ENCODE measurements around the gene TBC1D14. TPM values are rescaled to one million over a fixed set of nuclear protein-coding genes. Genes with fewer than 3 reads are reported as not detected.

The TBC1D14 gene
- total RNA-seq, 2 experiments from 2014 or later: 38.4 to 44.1 TPM

- Histone ChIP-seq H3K79me2 (ENCODE audit: insufficient read depth, low read depth, low read length) (peaks cover 39% of the 10 kb centered on the region), H3K4me1 (ENCODE audit: insufficient read depth, low read length, poor library complexity, severe bottlenecking) (peaks cover 21% of the 10 kb centered on the region), H3K9me2 (ENCODE audit: insufficient read depth, low read length) (no peaks in the 10 kb centered on the region), H3K4me2 (ENCODE audit: low read length) (no peak overlapping the region), H3K27ac (ENCODE audit: low read depth, low read length, poor library complexity, severe bottlenecking) (no peak overlapping the region), H3K9me3 (ENCODE audit: low read length) (no peaks in the 10 kb centered on the region), H2AFZ (ENCODE audit: low read length) (no peak overlapping the region), H3K36me3 (ENCODE audit: insufficient read depth, low read length) (peaks cover 76% of the 10 kb centered on the region), H4K20me1 (ENCODE audit: insufficient read depth, low read length) (peaks cover 17% of the 10 kb centered on the region), H3K4me3 (ENCODE audit: low read depth, low read length, poor library complexity, severe bottlenecking) (no peak overlapping the region)
- BruUV-seq (replicated peaks): no TSS peak
- no peak for DNase-seq (ENCODE audit: low spot score)
- CTCF ChIA-PET (ENCODE audit: unreplicated experiment): no interaction called here
- POLR2A ChIA-PET: interaction anchor here (1.9 kb wide), 1 partner anchor 17 kb away, joined by 7 read pairs; no protein-coding TSS in a partner anchor
- TF ChIP-seq, protein P1, sequence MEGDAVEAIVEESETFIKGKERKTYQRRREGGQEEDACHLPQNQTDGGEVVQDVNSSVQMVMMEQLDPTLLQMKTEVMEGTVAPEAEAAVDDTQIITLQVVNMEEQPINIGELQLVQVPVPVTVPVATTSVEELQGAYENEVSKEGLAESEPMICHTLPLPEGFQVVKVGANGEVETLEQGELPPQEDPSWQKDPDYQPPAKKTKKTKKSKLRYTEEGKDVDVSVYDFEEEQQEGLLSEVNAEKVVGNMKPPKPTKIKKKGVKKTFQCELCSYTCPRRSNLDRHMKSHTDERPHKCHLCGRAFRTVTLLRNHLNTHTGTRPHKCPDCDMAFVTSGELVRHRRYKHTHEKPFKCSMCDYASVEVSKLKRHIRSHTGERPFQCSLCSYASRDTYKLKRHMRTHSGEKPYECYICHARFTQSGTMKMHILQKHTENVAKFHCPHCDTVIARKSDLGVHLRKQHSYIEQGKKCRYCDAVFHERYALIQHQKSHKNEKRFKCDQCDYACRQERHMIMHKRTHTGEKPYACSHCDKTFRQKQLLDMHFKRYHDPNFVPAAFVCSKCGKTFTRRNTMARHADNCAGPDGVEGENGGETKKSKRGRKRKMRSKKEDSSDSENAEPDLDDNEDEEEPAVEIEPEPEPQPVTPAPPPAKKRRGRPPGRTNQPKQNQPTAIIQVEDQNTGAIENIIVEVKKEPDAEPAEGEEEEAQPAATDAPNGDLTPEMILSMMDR (conservative IDR thresholded peaks at IDR 0.05; ENCODE audit: low read length): no peak
- TF ChIP-seq EZH2phosphoT487 (IDR thresholded peaks at IDR 0.05; ENCODE audit: borderline replicate concordance, low read depth, low read length): no peak
- intact Hi-C loops (cut with micrococcal nuclease; ENCODE audit: unreplicated experiment): no loop called here
Measured at GRCh38 chr4:7063362-7063761, 153.7 kb downstream of the TBC1D14 start.

DNA sequence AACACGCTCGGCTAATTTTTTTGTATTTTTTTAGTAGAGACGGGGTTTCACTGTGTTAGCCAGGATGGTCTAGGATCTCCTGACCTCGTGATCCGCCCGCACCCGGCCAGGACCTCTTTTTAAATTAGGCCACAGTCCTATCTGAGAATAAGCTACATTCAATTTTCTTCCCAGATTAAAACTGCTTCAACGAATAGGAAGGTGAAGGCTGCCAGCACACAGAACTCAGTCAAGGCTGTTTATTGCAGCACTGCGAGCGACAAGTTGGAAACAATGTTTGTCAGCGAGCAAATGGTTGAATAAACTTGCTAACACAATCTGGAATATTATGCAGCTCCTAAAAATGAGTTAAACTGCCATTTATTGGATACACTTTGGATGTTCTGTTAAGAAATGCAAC is 156.4 kb downstream of the TBC1D14 start:
- H3K27ac ChIP-seq (ENCODE audit: low read depth, low read length, poor library complexity, severe bottlenecking): no peak overlapping the region
- peaks cover 39% of the 10 kb centered on the region for H3K79me2 ChIP-seq (ENCODE audit: insufficient read depth, low read depth, low read length)
- H3K4me1 ChIP-seq (ENCODE audit: insufficient read depth, low read length, poor library complexity, severe bottlenecking): peaks cover 27% of the 10 kb centered on the region
- H2AFZ ChIP-seq (ENCODE audit: low read length): no peak overlapping the region
- no peaks in the 10 kb centered on the region for H3K9me3 ChIP-seq (ENCODE audit: low read length)
- intact Hi-C loops (cut with micrococcal nuclease; ENCODE audit: unreplicated experiment): no loop called here
- H3K36me3 ChIP-seq (ENCODE audit: insufficient read depth, low read length): peaks cover 49% of the 10 kb centered on the region
- DNase-seq (ENCODE audit: low spot score): no peak
- POLR2A ChIA-PET: interaction anchor here (0.6 to 2.6 kb wide), 5 partner anchors 9 to 157 kb away, joined by 3 to 9 read pairs (median 5); partner anchors contain the start of genes TADA2B and TBC1D14
- TF ChIP-seq, protein P1 (conservative IDR thresholded peaks at IDR 0.05; ENCODE audit: low read length): no peak
- no peak for TF ChIP-seq EZH2phosphoT487 (IDR thresholded peaks at IDR 0.05; ENCODE audit: borderline replicate concordance, low read depth, low read length)
- CTCF ChIA-PET (ENCODE audit: unreplicated experiment): no interaction called here
- no peaks in the 10 kb centered on the region for H3K9me2 ChIP-seq (ENCODE audit: insufficient read depth, low read length)
- peak overlapping the region; percentile 94 for H3K4me3 ChIP-seq (ENCODE audit: low read depth, low read length, poor library complexity, severe bottlenecking)
- H4K20me1 ChIP-seq (ENCODE audit: insufficient read depth, low read length): peaks cover 12% of the 10 kb centered on the region; the same call in 1 of the 2 replicates
- no TSS peak for BruUV-seq (replicated peaks)
- H3K4me2 ChIP-seq (ENCODE audit: low read length): peak overlapping the region; percentile 86

GRCh38 chr4:7066493-7066892 is 156.9 kb downstream of the TBC1D14 start:
- no peak overlapping the region for H2AFZ ChIP-seq (ENCODE audit: low read length)
- H3K79me2 ChIP-seq (ENCODE audit: insufficient read depth, low read depth, low read length): peaks cover 39% of the 10 kb centered on the region
- TSS peak; percentile 69 for BruUV-seq (replicated peaks)
- H3K9me2 ChIP-seq (ENCODE audit: insufficient read depth, low read length): no peaks in the 10 kb centered on the region
- peaks cover 44% of the 10 kb centered on the region for H3K36me3 ChIP-seq (ENCODE audit: insufficient read depth, low read length)
- no peaks in the 10 kb centered on the region for H3K9me3 ChIP-seq (ENCODE audit: low read length)
- intact Hi-C loops (cut with micrococcal nuclease; ENCODE audit: unreplicated experiment): no loop called here
- H3K4me2 ChIP-seq (ENCODE audit: low read length): peak overlapping the region; percentile 86
- TF ChIP-seq EZH2phosphoT487 (IDR thresholded peaks at IDR 0.05; ENCODE audit: borderline replicate concordance, low read depth, low read length): no peak
- TF ChIP-seq, protein P1 (conservative IDR thresholded peaks at IDR 0.05; ENCODE audit: low read length): no peak
- peaks cover 27% of the 10 kb centered on the region for H3K4me1 ChIP-seq (ENCODE audit: insufficient read depth, low read length, poor library complexity, severe bottlenecking)
- peak overlapping the region; percentile 94 for H3K4me3 ChIP-seq (ENCODE audit: low read depth, low read length, poor library complexity, severe bottlenecking)
- ChIA-PET POLR2A (interaction anchor here (1.4 to 2.6 kb wide), 5 partner anchors 10 to 350 kb away, joined by 3 to 9 read pairs (median 5); partner anchors contain the start of genes TADA2B and TBC1D14), CTCF (ENCODE audit: unreplicated experiment) (no interaction called here)
- peaks cover 12% of the 10 kb centered on the region; the same call in 1 of the 2 replicates for H4K20me1 ChIP-seq (ENCODE audit: insufficient read depth, low read length)
- no peak for DNase-seq (ENCODE audit: low spot score)
- no peak overlapping the region for H3K27ac ChIP-seq (ENCODE audit: low read depth, low read length, poor library complexity, severe bottlenecking)
